IMR-90 (cell line): Measurements from ENCODE around the gene SLC23A2. TPM values are rescaled to one million over a fixed set of nuclear protein-coding genes. Genes with fewer than 3 reads are reported as not detected.

Source experiments
- ATAC-seq: fragments of 200-7000 bp; cut with Tn5 transposase; 2 replicates; pipeline ENCODE4 v1.9.1; 2020; ENCODE audit warnings: low read depth, mild to moderate bottlenecking, moderate library complexity
- BruUV-seq: library from RNA; stranded (reverse); fragments of 400-500 nt; replicated peaks from 2 replicates; lab custom pipeline; 2021; lab: Mats Ljungman, UMichigan
- CTCF ChIA-PET: fragments of 300-600 bp; formaldehyde crosslinking; extraction: SDS; loops from one replicate; lab custom pipeline; 2021; ENCODE audit warnings: antibody characterized with exemption; lab: Yijun Ruan, JAX
- POLR2A ChIA-PET: fragments of 300-600 bp; sonication (Branson Sonifier 250); formaldehyde crosslinking; loops from one replicate; lab custom pipeline; 2022; ENCODE audit warnings: antibody characterized with exemption; ENCODE audit not compliant: unreplicated experiment; lab: Charles Lee
- DNase-seq: peaks from one replicate; pipeline ENCODE4 v3.0.0; 2013
- H2AFZ ChIP-seq: replicated peaks from 2 replicates; pipeline ENCODE3; 2013; ENCODE audit warnings: low read length, mild to moderate bottlenecking; ENCODE audit not compliant: poor library complexity
- H2AK5ac ChIP-seq: 2 replicates; pipeline ENCODE4 v1.6.1; 2013; ENCODE audit warnings: low read depth, low read length, inconsistent platforms
- H2AK9ac ChIP-seq: replicated peaks from 2 replicates; pipeline ENCODE3; 2013; ENCODE audit warnings: mild to moderate bottlenecking, low read depth, low read length, moderate library complexity; ENCODE audit not compliant: poor library complexity
- H2BK120ac ChIP-seq: 2 replicates; pipeline ENCODE4 v1.6.1; 2013; ENCODE audit warnings: low read depth, low read length, inconsistent platforms
- H2BK15ac ChIP-seq: 3 replicates; pipeline ENCODE4 v1.6.1; 2013; ENCODE audit warnings: low read depth, low read length, inconsistent platforms
- H2BK20ac ChIP-seq: 2 replicates; pipeline ENCODE4 v1.6.1; 2013; ENCODE audit warnings: low read depth, mild to moderate bottlenecking, inconsistent platforms, low read length, moderate library complexity
- H2BK5ac ChIP-seq: 2 replicates; pipeline ENCODE4 v1.6.1; 2013; ENCODE audit warnings: mild to moderate bottlenecking, low read depth, low read length, inconsistent platforms; ENCODE audit not compliant: poor library complexity, severe bottlenecking
- H3K14ac ChIP-seq: replicated peaks from 2 replicates; pipeline ENCODE4 v1.6.1; 2013; ENCODE audit warnings: low read depth, low read length, inconsistent platforms
- H3K18ac ChIP-seq: 2 replicates; pipeline ENCODE4 v1.6.1; 2013; ENCODE audit warnings: low read depth, low read length, control low read depth
- H3K23ac ChIP-seq: 2 replicates; pipeline ENCODE4 v1.6.1; 2013; ENCODE audit warnings: low read depth, low read length, inconsistent platforms
- H3K27ac ChIP-seq: 2 replicates; pipeline ENCODE4 v1.5.1; 2013; ENCODE audit warnings: mild to moderate bottlenecking, control low read depth, low read length; ENCODE audit not compliant: insufficient read depth
- H3K27me3 ChIP-seq: 2 replicates; pipeline ENCODE4 v1.6.1; 2013; ENCODE audit warnings: low read length; ENCODE audit not compliant: control insufficient read depth, insufficient read depth
- H3K36me3 ChIP-seq: 2 replicates; pipeline ENCODE4 v1.6.1; 2013; ENCODE audit warnings: low read length, mixed read lengths; ENCODE audit not compliant: control insufficient read depth, insufficient read depth
- H3K4ac ChIP-seq: 2 replicates; pipeline ENCODE4 v1.6.1; 2013; ENCODE audit warnings: low read depth, low read length, inconsistent platforms
- H3K4me1 ChIP-seq: 2 replicates; pipeline ENCODE4 v1.6.1; 2013; ENCODE audit warnings: low read length, mixed read lengths; ENCODE audit not compliant: control insufficient read depth, insufficient read depth
- H3K4me2 ChIP-seq: 2 replicates; pipeline ENCODE4 v1.6.1; 2013; ENCODE audit warnings: low read depth, mild to moderate bottlenecking, control low read depth, low read length, moderate library complexity
- H3K4me3 ChIP-seq: 2 replicates; pipeline ENCODE4 v1.5.1; 2013; ENCODE audit warnings: low read depth, mild to moderate bottlenecking, control low read depth, low read length, moderate library complexity; ENCODE audit not compliant: insufficient read depth
- H3K56ac ChIP-seq: 2 replicates; pipeline ENCODE4 v1.6.1; 2013; ENCODE audit warnings: low read length, inconsistent platforms; ENCODE audit not compliant: insufficient read depth; ENCODE audit errors: extremely low read depth
- H3K79me1 ChIP-seq, 2 experiments: 2 replicates each; pipeline ENCODE4 v1.6.1; 2013; ENCODE audit warnings: low read length in 2 of 2, inconsistent platforms in 1 of 2, low read depth in 1 of 2
- H3K9ac ChIP-seq: 2 replicates; pipeline ENCODE4 v1.6.1; 2013; ENCODE audit warnings: low read depth, low read length, control low read depth
- H3K9me1 ChIP-seq: 2 replicates; pipeline ENCODE4 v1.6.1; 2013; ENCODE audit warnings: low read length, inconsistent platforms; ENCODE audit not compliant: insufficient read depth
- H3K9me3 ChIP-seq: 2 replicates; pipeline ENCODE4 v1.6.1; 2013; ENCODE audit warnings: low read length; ENCODE audit not compliant: control insufficient read depth, insufficient read depth
- H4K20me1 ChIP-seq: 2 replicates; pipeline ENCODE4 v1.6.1; 2013; ENCODE audit warnings: low read length, inconsistent platforms; ENCODE audit not compliant: insufficient read depth
- H4K5ac ChIP-seq: 2 replicates; pipeline ENCODE4 v1.6.1; 2013; ENCODE audit warnings: mild to moderate bottlenecking, low read depth, low read length, control low read depth
- H4K8ac ChIP-seq, 2 experiments: 2 replicates each; pipeline ENCODE4 v1.6.1; 2013; ENCODE audit warnings: low read depth in 2 of 2, low read length in 2 of 2, control low read depth in 1 of 2, inconsistent platforms in 1 of 2
- H4K91ac ChIP-seq: 2 replicates; pipeline ENCODE4 v1.6.1; 2013; ENCODE audit warnings: low read depth, low read length, inconsistent platforms; ENCODE audit not compliant: insufficient read depth
- BHLHE40 ChIP-seq: fragments of 150-350 bp; IDR thresholded peaks from 2 replicates; pipeline ENCODE4 v1.6.1; 2016; ENCODE audit warnings: mild to moderate bottlenecking, low read depth, low read length
- CEBPB ChIP-seq: IDR thresholded peaks from 2 replicates; pipeline ENCODE4 v1.6.1; 2012; ENCODE audit warnings: low read depth, low read length, improper control_type of control experiment
- CHD1 ChIP-seq: IDR thresholded peaks from 2 replicates; pipeline ENCODE4 v1.6.1; 2012; ENCODE audit warnings: low read depth, low read length, improper control_type of control experiment
- CTCF ChIP-seq: conservative IDR thresholded peaks from 2 replicates; pipeline ENCODE4 v1.5.1; 2012; ENCODE audit warnings: mild to moderate bottlenecking, low read depth, low read length, improper control_type of control experiment
- ELK1 ChIP-seq: fragments of 150-350 bp; IDR thresholded peaks from 2 replicates; pipeline ENCODE4 v1.6.1; 2016; ENCODE audit warnings: low read depth, mild to moderate bottlenecking, low read length, moderate library complexity, borderline replicate concordance
- FOS ChIP-seq: fragments of 150-350 bp; IDR thresholded peaks from 2 replicates; pipeline ENCODE4 v1.6.1; 2016; ENCODE audit warnings: low read depth, low read length
- MAFK ChIP-seq: IDR thresholded peaks from 2 replicates; pipeline ENCODE4 v1.6.1; 2012; ENCODE audit warnings: low read depth, low read length, improper control_type of control experiment
- MAZ ChIP-seq: IDR thresholded peaks from 2 replicates; pipeline ENCODE4 v1.6.1; 2012; ENCODE audit warnings: low read depth, mild to moderate bottlenecking, low read length, improper control_type of control experiment, moderate library complexity, borderline replicate concordance
- MXI1 ChIP-seq: IDR thresholded peaks from 2 replicates; pipeline ENCODE4 v1.6.1; 2012; ENCODE audit warnings: low read depth, mild to moderate bottlenecking, low read length, moderate library complexity, borderline replicate concordance
- POLR2A ChIP-seq: IDR thresholded peaks from 2 replicates; pipeline ENCODE4 v1.6.1; 2012; ENCODE audit warnings: mild to moderate bottlenecking, low read depth, low read length
- RAD21 ChIP-seq: IDR thresholded peaks from 2 replicates; pipeline ENCODE4 v1.6.1; 2012; ENCODE audit warnings: low read length, improper control_type of control experiment
- RFX5 ChIP-seq: IDR thresholded peaks from 2 replicates; pipeline ENCODE4 v1.8.0; 2012; ENCODE audit warnings: low read depth, mild to moderate bottlenecking, low read length, moderate library complexity
- SMC3 ChIP-seq: fragments of 150-350 bp; IDR thresholded peaks from 2 replicates; pipeline ENCODE4 v1.6.1; 2016; ENCODE audit warnings: low read depth, mild to moderate bottlenecking, antibody characterized with exemption, low read length, moderate library complexity
- WGBS, 2 experiments: methylation state at CpG; one replicate each; pipeline versions ENCODE4 v1.1.5 to v1.1.7; 2013; ENCODE audit warnings: missing lambda C conversion rate in 2 of 2; ENCODE audit not compliant: insufficient read length in 1 of 2; ENCODE audit errors: extremely low coverage in 2 of 2; 5-methylcytosine and 5-hydroxymethylcytosine counted together
- dilution Hi-C: fragments of 300-500 bp; cut with HindIII; formaldehyde crosslinking; loops from one replicate; pipeline ENCODE4 v1.14.3; 2018; ENCODE audit warnings: low sequenced_read_pairs; ENCODE audit not compliant: unreplicated experiment
- in situ Hi-C: fragments of 300-500 bp; cut with MboI; formaldehyde crosslinking; loops from 3 replicates; pipeline ENCODE4 v1.14.3; 2019; ENCODE audit warnings: low sequenced_read_pairs, inconsistent platforms, mixed read lengths
- intact Hi-C: fragments of 100-400 bp; cut with micrococcal nuclease; formaldehyde crosslinking; loops from 2 replicates; pipeline ENCODE4 v1.10.0; 2022
- polyA plus RNA-seq, 3 experiments: library from polyadenylated mRNA; depleted of rRNA; stranded (reverse); fragments of >200 nt; gene quantifications; 2 replicates each; pipeline ENCODE4 v1.2.3, GENCODE V29; 2012; ENCODE audit warnings: low replicate concordance in 1 of 3
- total RNA-seq: library from RNA; depleted of rRNA; stranded (reverse); fragments of >200 nt; gene quantifications from 2 replicates; pipeline ENCODE4 v1.2.3, GENCODE V29; 2012

Gene SLC23A2
- total and polyA plus RNA-seq, 2 of the 4 experiments (the other 2 are of a cell fraction): 10.2 to 14.4 TPM

- no peak overlapping the region for H2BK5ac ChIP-seq
- H4K20me1 ChIP-seq: peaks cover 2% of the 10 kb centered on the region; the same call in 1 of the 2 replicates
- H3K4me1 ChIP-seq: peaks cover 2% of the 10 kb centered on the region; the same call in 1 of the 2 replicates
- no peaks in the 10 kb centered on the region for H3K9me3 ChIP-seq
- no peak overlapping the region for H3K18ac ChIP-seq
- BruUV-seq: no TSS peak
- H2BK15ac ChIP-seq: no peak overlapping the region
- dilution Hi-C loops: no loop called here
- no peak overlapping the region for H2BK20ac ChIP-seq
- no peak overlapping the region for H3K14ac ChIP-seq
- intact Hi-C loops: no loop called here
- H3K23ac ChIP-seq: no peak overlapping the region
- TF ChIP-seq SMC3: no peak
- no peak for TF ChIP-seq CEBPB
- TF ChIP-seq MAFK: no peak
- no peak for TF ChIP-seq FOS
- no peak for TF ChIP-seq RFX5
- no peak for TF ChIP-seq POLR2A
- TF ChIP-seq ELK1: no peak
- TF ChIP-seq RAD21: no peak
- no peak for TF ChIP-seq BHLHE40
- TF ChIP-seq CHD1: no peak
- no peak for TF ChIP-seq MXI1
- no peak for TF ChIP-seq MAZ
- TF ChIP-seq CTCF: no peak
- POLR2A ChIA-PET: no interaction called here
- H3K27ac ChIP-seq: no peak overlapping the region
- H3K9me1 ChIP-seq: peaks cover 6% of the 10 kb centered on the region
- H3K4ac ChIP-seq: no peak overlapping the region
- no CpG with 5 or more reads among the region's 5 CpGs for WGBS, 2 experiments
- no peak overlapping the region for H3K4me2 ChIP-seq
- ATAC-seq (no peak), DNase-seq (no peak)
- CTCF ChIA-PET: interaction anchor here (0.5 to 1.0 kb wide), 2 partner anchors 101 to 1680 kb away, joined by 3 read pairs; no protein-coding TSS in a partner anchor
- no peak overlapping the region for H4K8ac ChIP-seq
- H3K79me1 ChIP-seq: peaks cover 0 to 11% of the 10 kb centered on the region in 2 experiments; a peak in 1 of 4 replicates
- no peak overlapping the region for H2BK120ac ChIP-seq
- H3K36me3 ChIP-seq: peaks cover 9% of the 10 kb centered on the region; the same call in 1 of the 2 replicates
- no peak overlapping the region for H2AK9ac ChIP-seq
- no peak overlapping the region for H4K91ac ChIP-seq
- H4K5ac ChIP-seq: no peak overlapping the region
- H3K27me3 ChIP-seq: no peaks in the 10 kb centered on the region
- in situ Hi-C loops: no loop called here
- no peak overlapping the region for H2AFZ ChIP-seq
- H3K9ac ChIP-seq: no peak overlapping the region
- no peak overlapping the region for H2AK5ac ChIP-seq
- H3K4me3 ChIP-seq: no peak overlapping the region
- H3K56ac ChIP-seq: no peak overlapping the region
Observed at GRCh38 chr20:4815628-4816027, 185.7 kb downstream of the SLC23A2 start.
